ENCODE results near the gene HDAC4. TPM values are rescaled to one million over a fixed set of nuclear protein-coding genes. Genes with fewer than 3 reads are reported as not detected.
"Not testable (repeated sequence)": the region's sequence is repeated elsewhere in the genome, so short reads cannot be mapped to it uniquely, and the experiment has no call there.

The HDAC4 gene
- total RNA-seq, 1 experiment from 2014 or later = 6.4 TPM

- DNase-seq (ENCODE audit: low spot score) = no peak
Observed at GRCh38 chr2:239089884-239090283, 310.9 kb downstream of the HDAC4 start.

GRCh38 chr2:239087046-239087710 lies 313.6 kb downstream of the HDAC4 start:
- no peak for DNase-seq (ENCODE audit: low spot score)

- DNase-seq (ENCODE audit: low spot score) = no peak
Observed at GRCh38 chr2:239086325-239087020, 314.3 kb downstream of the HDAC4 start.

GRCh38 chr2:239085201-239085992 lies 315.4 kb downstream of the HDAC4 start:
- no peak for DNase-seq (ENCODE audit: low spot score)

- no peak for DNase-seq (ENCODE audit: low spot score)
Observed at GRCh38 chr2:239084007-239084406, 316.8 kb downstream of the HDAC4 start.

- DNase-seq (ENCODE audit: low spot score) = no peak
Observed at GRCh38 chr2:239082425-239082824, 318.4 kb downstream of the HDAC4 start.

GRCh38 chr2:239081622-239082021 lies 319.2 kb downstream of the HDAC4 start:
- no peak for DNase-seq (ENCODE audit: low spot score)

GRCh38 chr2:239081046-239081445 lies 319.8 kb downstream of the HDAC4 start:
- no peak for DNase-seq (ENCODE audit: low spot score)

GRCh38 chr2:239079671-239080294 lies 321.0 kb downstream of the HDAC4 start:
- DNase-seq (ENCODE audit: low spot score) = no peak

- no peak for DNase-seq (ENCODE audit: low spot score)
Observed at GRCh38 chr2:239078128-239078924, 322.5 kb downstream of the HDAC4 start.

- no peak for DNase-seq (ENCODE audit: low spot score)
Observed at GRCh38 chr2:239077260-239077659, 323.6 kb downstream of the HDAC4 start.

GRCh38 chr2:239075918-239076758 lies 324.7 kb downstream of the HDAC4 start:
- DNase-seq (ENCODE audit: low spot score) = no peak

GRCh38 chr2:239073745-239074530 lies 326.9 kb downstream of the HDAC4 start:
- DNase-seq (ENCODE audit: low spot score) = no peak

GRCh38 chr2:239073270-239073669 lies 327.6 kb downstream of the HDAC4 start:
- no peak for DNase-seq (ENCODE audit: low spot score)

- no peak for DNase-seq (ENCODE audit: low spot score)
Observed at GRCh38 chr2:239072786-239073185, 328.0 kb downstream of the HDAC4 start.

- no peak for DNase-seq (ENCODE audit: low spot score)
Observed at GRCh38 chr2:239070466-239070865, 330.4 kb downstream of the HDAC4 start.

GRCh38 chr2:239069362-239070333 lies 331.2 kb downstream of the HDAC4 start:
- DNase-seq (ENCODE audit: low spot score) = not testable (repeated sequence)

- DNase-seq (ENCODE audit: low spot score) = no peak
Observed at GRCh38 chr2:239068411-239068810, 332.4 kb downstream of the HDAC4 start.

Data from H4 (cell line).